ENCODE measurements around the gene ELMO1. TPM values are rescaled to one million over a fixed set of nuclear protein-coding genes. Genes with fewer than 3 reads are reported as not detected.
A peak's percentile ranks its signal among the peaks of the same experiment; 100 is the strongest.

ELMO1 gene
- total RNA-seq, 2 experiments from 2014 or later, result 72.8 to 75.3 TPM

- H3K9me3 Mint-ChIP-seq, result no peaks in the 10 kb centered on the region
- ATAC-seq, result no peak
- peaks cover 17% of the 10 kb centered on the region for H3K36me3 Mint-ChIP-seq (ENCODE audit: low read depth)
- TF ChIP-seq CTCF (IDR thresholded peaks at IDR 0.05), result no peak
- no peak overlapping the region for H3K4me3 Mint-ChIP-seq
- ChIA-PET POLR2A (no interaction called here), CTCF (no interaction called here)
- peaks cover 58% of the 10 kb centered on the region for H3K4me1 Mint-ChIP-seq (ENCODE audit: low read depth)
- intact Hi-C loops (cut with micrococcal nuclease), result no loop called here
- no peaks in the 10 kb centered on the region for H3K27me3 Mint-ChIP-seq
- H3K27ac Mint-ChIP-seq, result peak overlapping the region; percentile 43
- DNase-seq, result no peak
Measured at GRCh38 chr7:37433166-37433565, 15.5 kb downstream of the ELMO1 start.

GRCh38 chr7:37432281-37432920 lies 16.3 kb downstream of the ELMO1 start:
- ATAC-seq, result peak; percentile 81
- Mint-ChIP-seq H3K27ac (peak overlapping the region; percentile 43), H3K36me3 (ENCODE audit: low read depth) (peaks cover 16% of the 10 kb centered on the region), H3K9me3 (no peaks in the 10 kb centered on the region), H3K4me1 (ENCODE audit: low read depth) (peaks cover 60% of the 10 kb centered on the region), H3K4me3 (peak overlapping the region; percentile 22), H3K27me3 (no peaks in the 10 kb centered on the region)
- intact Hi-C loops (cut with micrococcal nuclease), result no loop called here
- no peak for TF ChIP-seq CTCF (IDR thresholded peaks at IDR 0.05)
- ChIA-PET CTCF (no interaction called here), POLR2A (interaction anchor here (0.9 kb wide), 1 partner anchor 16 kb away, joined by 3 read pairs; the partner anchor contains the start of gene ELMO1)
- DNase-seq, result peak; percentile 64

- Mint-ChIP-seq H3K36me3 (ENCODE audit: low read depth) (peaks cover 19% of the 10 kb centered on the region), H3K4me1 (ENCODE audit: low read depth) (peaks cover 62% of the 10 kb centered on the region), H3K9me3 (no peaks in the 10 kb centered on the region), H3K27ac (no peak overlapping the region), H3K4me3 (no peak overlapping the region), H3K27me3 (no peaks in the 10 kb centered on the region)
- ChIA-PET POLR2A (no interaction called here), CTCF (no interaction called here)
- DNase-seq (no peak), ATAC-seq (no peak)
- TF ChIP-seq CTCF (IDR thresholded peaks at IDR 0.05), result no peak
- intact Hi-C loops (cut with micrococcal nuclease), result no loop called here
Measured at GRCh38 chr7:37431413-37431812, 17.3 kb downstream of the ELMO1 start.

GRCh38 chr7:37430640-37431039 lies 18.0 kb downstream of the ELMO1 start:
- H3K27me3 Mint-ChIP-seq, result no peaks in the 10 kb centered on the region
- POLR2A ChIA-PET, result interaction anchor here (0.9 to 1.2 kb wide), 2 partner anchors 12 to 19 kb away, joined by 3 read pairs; no protein-coding TSS in a partner anchor
- H3K4me1 Mint-ChIP-seq (ENCODE audit: low read depth), result peaks cover 59% of the 10 kb centered on the region
- ATAC-seq (no peak), DNase-seq (no peak)
- peaks cover 20% of the 10 kb centered on the region for H3K36me3 Mint-ChIP-seq (ENCODE audit: low read depth)
- H3K9me3 Mint-ChIP-seq, result no peaks in the 10 kb centered on the region
- TF ChIP-seq CTCF (IDR thresholded peaks at IDR 0.05), result no peak
- H3K4me3 Mint-ChIP-seq, result no peak overlapping the region
- H3K27ac Mint-ChIP-seq, result no peak overlapping the region
- intact Hi-C loops (cut with micrococcal nuclease), result no loop called here
- CTCF ChIA-PET, result interaction anchor here (1.2 to 1.6 kb wide), 3 partner anchors 9 to 70 kb away, joined by 3 to 5 read pairs (median 5); no protein-coding TSS in a partner anchor

- no peaks in the 10 kb centered on the region for H3K9me3 Mint-ChIP-seq
- H3K4me3 Mint-ChIP-seq, result no peak overlapping the region
- DNase-seq (no peak), ATAC-seq (no peak)
- ChIA-PET POLR2A (interaction anchor here (0.9 to 1.2 kb wide), 2 partner anchors 12 to 20 kb away, joined by 3 read pairs; no protein-coding TSS in a partner anchor), CTCF (interaction anchor here (1.2 to 1.6 kb wide), 3 partner anchors 9 to 70 kb away, joined by 3 to 5 read pairs (median 5); no protein-coding TSS in a partner anchor)
- H3K27me3 Mint-ChIP-seq, result no peaks in the 10 kb centered on the region
- intact Hi-C loops (cut with micrococcal nuclease), result no loop called here
- peaks cover 20% of the 10 kb centered on the region for H3K36me3 Mint-ChIP-seq (ENCODE audit: low read depth)
- H3K4me1 Mint-ChIP-seq (ENCODE audit: low read depth), result peaks cover 59% of the 10 kb centered on the region
- no peak for TF ChIP-seq CTCF (IDR thresholded peaks at IDR 0.05)
- H3K27ac Mint-ChIP-seq, result no peak overlapping the region
Measured at GRCh38 chr7:37430171-37430570, 18.5 kb downstream of the ELMO1 start.
